Esophagus muscularis mucosa (tissue), 4 donors: Measurements from ENCODE around the gene SULF2. TPM values are rescaled to one million over a fixed set of nuclear protein-coding genes. Genes with fewer than 3 reads are reported as not detected.

Experiments used
- DNase-seq: peaks from one replicate; pipeline ENCODE4 v3.0.0-alpha.2; 2017; ENCODE audit errors: extremely low spot score
- H3K27ac ChIP-seq, 4 donors: fragments of 200-600 bp; sonication (generic); replicated peaks in 1 of 4; 1 replicate in 3 of 4; 2 replicates in 1 of 4; pipeline ENCODE4 v1.5.1; 2016 to 2019; ENCODE audit warnings: mild to moderate bottlenecking in 1 of 4
- H3K27me3 ChIP-seq, 4 donors: fragments of 200-600 bp; sonication (generic); one replicate each; pipeline versions ENCODE4 v1.5.1 to v1.6.0; 2016 to 2019
- H3K36me3 ChIP-seq, 4 donors: fragments of 200-600 bp; sonication (generic); one replicate each; pipeline ENCODE4 v1.5.1; 2016 to 2019
- H3K4me1 ChIP-seq, 4 donors: fragments of 200-600 bp; sonication (generic); one replicate each; pipeline ENCODE4 v1.5.1; 2016 to 2019
- H3K4me3 ChIP-seq, 4 donors: fragments of 200-600 bp; sonication (generic); 1 replicate in 2 of 4; 2 replicates in 2 of 4; pipeline ENCODE4 v1.5.1; 2016 to 2019; ENCODE audit warnings: mild to moderate bottlenecking in 4 of 4, moderate library complexity in 1 of 4
- H3K9me3 ChIP-seq, 4 donors: fragments of 200-600 bp; sonication (generic); 1 replicate in 3 of 4; 2 replicates in 1 of 4; pipeline ENCODE4 v1.5.1; 2016 to 2019
- CTCF ChIP-seq, 3 experiments: fragments of 200-600 bp in 2 of 3; fragments of 450-650 bp in 1 of 3; sonication (generic) in 2 of 3; IDR thresholded peaks; one replicate each; pipeline ENCODE4 v1.5.1; 2017 to 2019; ENCODE audit warnings: antibody characterized with exemption in 3 of 3, mild to moderate bottlenecking in 2 of 3, moderate library complexity in 1 of 3
- EP300 ChIP-seq: sonication (generic); formaldehyde crosslinking; IDR thresholded peaks from one replicate; pipeline ENCODE4 v1.6.1; 2017; ENCODE audit warnings: antibody characterized with exemption
- POLR2A ChIP-seq: fragments of 450-650 bp; IDR thresholded peaks from one replicate; pipeline ENCODE4 v1.6.1; 2017; ENCODE audit warnings: antibody characterized with exemption, moderate library complexity, mild to moderate bottlenecking, low read depth
- POLR2AphosphoS5 ChIP-seq, 2 donors: sonication (generic); formaldehyde crosslinking; IDR thresholded peaks; one replicate each; pipeline ENCODE4 v1.6.1; 2017; ENCODE audit warnings: antibody characterized with exemption in 2 of 2
- WGBS: methylation state at CpG from one replicate; pipeline ENCODE4 v1.1.5; 2018; 5-methylcytosine and 5-hydroxymethylcytosine counted together
- intact Hi-C: fragments of 100-400 bp; cut with DNase I; formaldehyde crosslinking; loops from one replicate; pipeline ENCODE4 v1.15.1; 2023
- total RNA-seq, 4 donors: library from RNA; depleted of rRNA; stranded (reverse); fragments of >200 nt; gene quantifications; one replicate each; pipeline versions ENCODE4 v1.1.0 to v1.2.1, GENCODE V29; 2016

Gene SULF2
- total RNA-seq, 4 donors from 2014 or later: 78.7 to 243 (median 138) TPM

- no peak for TF ChIP-seq POLR2AphosphoS5 (IDR thresholded peaks at IDR 0.05)
- TF ChIP-seq EP300: no peak
- TF ChIP-seq CTCF (IDR thresholded peaks at IDR 0.05): no peak
- no peak for TF ChIP-seq POLR2A
- DNase-seq: no peak
- Histone ChIP-seq H3K27ac (peak overlapping the region; percentile 72 to 81 (median 76)), H3K4me1 (peaks cover 13 to 57% (median 49%) of the 10 kb centered on the region in 4 donors), H3K9me3 (no peaks in the 10 kb centered on the region), H3K4me3 (no peak overlapping the region), H3K27me3 (no peaks in the 10 kb centered on the region), H3K36me3 (no peaks in the 10 kb centered on the region)
- WGBS: 77% methylated on average over 4 of the region's 4 CpGs
- intact Hi-C loops: no loop called here
Observed at GRCh38 chr20:47719211-47719610, 66.1 kb downstream of the SULF2 start.

GRCh38 chr20:47718398-47718797 lies 66.9 kb downstream of the SULF2 start:
- H3K4me1 ChIP-seq: peaks cover 13 to 65% (median 57%) of the 10 kb centered on the region in 4 donors
- no peak for TF ChIP-seq EP300
- TF ChIP-seq POLR2A: no peak
- TF ChIP-seq CTCF (IDR thresholded peaks at IDR 0.05): no peak
- TF ChIP-seq POLR2AphosphoS5 (IDR thresholded peaks at IDR 0.05): no peak
- no peak for DNase-seq
- H3K27me3 ChIP-seq: no peaks in the 10 kb centered on the region
- H3K4me3 ChIP-seq: no peak overlapping the region
- H3K36me3 ChIP-seq: no peaks in the 10 kb centered on the region
- H3K27ac ChIP-seq: peak overlapping the region in 3 of 4 donors; percentile 16 to 81 (median 30)
- 66% methylated on average over 4 of the region's 4 CpGs for WGBS
- intact Hi-C loops: no loop called here
- no peaks in the 10 kb centered on the region for H3K9me3 ChIP-seq

GRCh38 chr20:47717421-47717820 lies 67.9 kb downstream of the SULF2 start:
- H3K4me3 ChIP-seq: no peak overlapping the region
- TF ChIP-seq POLR2A (no peak), EP300 (no peak), POLR2AphosphoS5 (IDR thresholded peaks at IDR 0.05) (no peak), CTCF (IDR thresholded peaks at IDR 0.05) (no peak)
- H3K27ac ChIP-seq: no peak overlapping the region
- H3K9me3 ChIP-seq: no peaks in the 10 kb centered on the region
- WGBS: 69% methylated on average over 10 of the region's 10 CpGs
- peaks cover 13 to 75% (median 66%) of the 10 kb centered on the region in 4 donors for H3K4me1 ChIP-seq
- H3K36me3 ChIP-seq: no peaks in the 10 kb centered on the region
- no peak for DNase-seq
- no peaks in the 10 kb centered on the region for H3K27me3 ChIP-seq
- intact Hi-C loops: no loop called here

GRCh38 chr20:47713878-47714450 lies 71.3 kb downstream of the SULF2 start:
- DNase-seq: no peak
- Histone ChIP-seq H3K9me3 (no peaks in the 10 kb centered on the region), H3K36me3 (no peaks in the 10 kb centered on the region), H3K27ac (peak overlapping the region in 2 of 4 donors; percentile 45 to 55), H3K4me1 (peaks cover 0 to 63% (median 61%) of the 10 kb centered on the region in 4 donors), H3K4me3 (no peak overlapping the region), H3K27me3 (no peaks in the 10 kb centered on the region)
- intact Hi-C loops: no loop called here
- TF ChIP-seq POLR2A (no peak), POLR2AphosphoS5 (IDR thresholded peaks at IDR 0.05) (no peak), CTCF (IDR thresholded peaks at IDR 0.05) (no peak), EP300 (no peak)
- 54% methylated on average over 26 of the region's 26 CpGs for WGBS

- no peaks in the 10 kb centered on the region for H3K27me3 ChIP-seq
- H3K27ac ChIP-seq: peak overlapping the region in 2 of 4 donors; percentile 45 to 55
- no peak for DNase-seq
Observed at GRCh38 chr20:47713163-47713562, 72.1 kb downstream of the SULF2 start.

More at GRCh38 chr20:47713163-47713562, 72.1 kb downstream of the SULF2 start:
- intact Hi-C loops: no loop called here
- Histone ChIP-seq H3K36me3 (no peaks in the 10 kb centered on the region), H3K9me3 (no peaks in the 10 kb centered on the region), H3K4me1 (peaks cover 0 to 58% (median 55%) of the 10 kb centered on the region in 4 donors), H3K4me3 (no peak overlapping the region)
- 75% methylated on average over 2 of the region's 6 CpGs for WGBS
- no peak for TF ChIP-seq EP300
- TF ChIP-seq POLR2AphosphoS5 (IDR thresholded peaks at IDR 0.05): no peak
- TF ChIP-seq POLR2A: no peak
- no peak for TF ChIP-seq CTCF (IDR thresholded peaks at IDR 0.05)
